ENCODE measurements around the gene EPHB1.

EPHB1 gene

DNA sequence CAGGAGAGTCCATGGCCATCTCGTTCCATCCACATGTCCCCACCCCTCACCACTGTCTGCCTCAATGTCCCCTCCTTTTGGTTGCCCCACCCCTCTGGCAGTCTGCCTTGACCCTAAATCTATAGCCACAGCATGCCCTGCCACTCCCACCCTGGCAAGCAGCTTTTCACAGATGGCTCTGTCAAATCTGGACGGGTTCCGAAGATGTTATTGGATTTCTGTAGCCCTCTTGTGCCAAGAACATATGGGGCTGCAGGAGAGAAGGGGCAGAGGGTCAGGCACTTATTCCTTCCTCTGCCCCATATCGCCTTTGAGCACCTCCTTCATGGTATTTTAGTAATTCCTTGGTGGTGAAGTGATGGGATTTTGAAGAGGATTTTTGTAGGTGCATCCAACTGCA, 57.1 kb downstream of the EPHB1 start:
- DNase-seq = no peak

DNA sequence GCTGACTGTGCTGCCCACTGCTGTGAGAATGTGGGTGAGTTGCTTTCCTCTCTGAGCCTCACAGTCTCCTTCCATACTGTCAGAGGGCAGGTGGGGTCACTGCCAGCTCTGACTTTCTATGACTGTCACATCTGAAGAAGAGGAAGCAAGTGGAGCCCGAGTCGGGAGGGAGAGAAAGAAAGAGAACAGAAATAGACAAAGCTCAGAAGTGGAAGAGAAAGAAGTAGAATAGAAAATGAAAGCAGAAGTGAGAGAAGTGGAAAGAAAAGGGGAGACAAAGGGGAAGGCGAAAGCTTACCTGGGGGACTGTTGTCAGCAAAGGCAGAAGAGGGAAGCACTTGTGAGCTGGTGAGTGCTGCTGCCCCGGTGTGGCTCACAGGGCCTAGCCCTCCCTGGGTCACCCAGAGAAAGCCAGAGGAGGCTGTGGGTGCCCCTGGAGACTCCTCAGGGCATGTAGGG, 57.9 kb downstream of the EPHB1 start:
- no peak for DNase-seq

DNA sequence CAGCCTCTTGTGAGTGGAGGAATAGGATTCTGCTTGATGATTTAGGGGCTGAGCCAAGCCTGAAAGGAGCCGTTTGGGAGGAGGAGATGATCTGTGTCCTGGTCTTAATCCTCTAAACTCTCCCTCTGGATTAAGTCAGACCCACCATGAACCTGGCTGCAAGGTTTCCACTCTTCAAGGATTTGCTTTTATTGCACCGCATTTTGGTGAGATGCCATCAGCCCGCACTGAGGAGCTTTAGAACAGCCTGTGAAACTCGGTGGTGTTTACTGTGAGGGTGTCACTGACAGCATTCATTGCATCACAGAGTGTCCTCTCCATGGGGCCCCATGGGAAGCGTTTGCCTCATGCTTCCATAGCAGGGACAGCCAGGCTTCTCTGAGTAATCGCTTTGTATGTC, 59.2 kb downstream of the EPHB1 start:
- DNase-seq = no peak

DNA sequence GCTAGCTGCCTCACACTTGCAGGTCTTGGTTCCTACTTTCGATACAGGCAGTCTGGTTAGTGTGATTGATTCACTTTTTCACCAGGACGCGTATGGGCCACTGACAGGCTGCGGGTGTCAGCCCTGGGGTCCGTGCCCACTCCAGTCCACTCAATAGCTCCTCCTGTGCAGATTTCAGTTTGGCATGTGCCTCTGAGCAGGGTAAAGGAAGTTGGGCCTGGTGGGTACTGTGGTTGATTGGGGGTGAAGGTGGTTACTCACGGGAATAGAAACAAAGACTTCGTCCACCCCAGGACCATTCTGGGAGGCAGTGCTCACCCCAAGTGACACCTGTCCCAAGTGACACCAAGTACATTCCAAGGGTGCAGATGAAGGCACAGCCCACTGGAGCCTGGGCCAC, 62.3 kb downstream of the EPHB1 start:
- DNase-seq = no peak

DNA sequence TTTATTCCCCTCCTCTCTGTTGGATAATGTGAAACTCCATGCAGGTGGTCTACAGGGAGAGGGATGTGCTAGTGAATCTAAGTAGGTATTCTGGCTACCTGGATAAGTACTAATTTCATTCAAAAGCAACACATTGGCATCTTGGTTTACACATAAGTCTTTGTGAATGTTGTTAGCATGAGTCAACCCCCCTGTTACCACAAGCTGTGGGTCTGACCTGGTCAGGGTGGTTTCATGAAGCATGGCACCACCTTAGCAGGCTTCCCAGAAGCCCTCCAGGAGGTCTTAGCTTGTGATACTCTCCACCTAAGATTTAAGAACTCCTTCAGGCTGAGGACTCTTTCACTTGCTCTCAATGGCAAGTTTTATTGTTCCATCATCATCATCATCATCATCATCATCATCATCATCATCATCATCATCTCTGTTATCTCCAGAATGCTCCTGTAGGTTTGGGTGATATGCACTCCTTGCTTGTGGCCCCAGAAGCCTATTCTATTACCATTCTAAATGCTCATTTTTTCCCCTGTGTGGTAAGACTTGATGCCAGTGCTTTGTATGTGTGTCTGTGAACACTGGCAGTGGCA, 62.8 kb downstream of the EPHB1 start:
- no peak for DNase-seq

DNA sequence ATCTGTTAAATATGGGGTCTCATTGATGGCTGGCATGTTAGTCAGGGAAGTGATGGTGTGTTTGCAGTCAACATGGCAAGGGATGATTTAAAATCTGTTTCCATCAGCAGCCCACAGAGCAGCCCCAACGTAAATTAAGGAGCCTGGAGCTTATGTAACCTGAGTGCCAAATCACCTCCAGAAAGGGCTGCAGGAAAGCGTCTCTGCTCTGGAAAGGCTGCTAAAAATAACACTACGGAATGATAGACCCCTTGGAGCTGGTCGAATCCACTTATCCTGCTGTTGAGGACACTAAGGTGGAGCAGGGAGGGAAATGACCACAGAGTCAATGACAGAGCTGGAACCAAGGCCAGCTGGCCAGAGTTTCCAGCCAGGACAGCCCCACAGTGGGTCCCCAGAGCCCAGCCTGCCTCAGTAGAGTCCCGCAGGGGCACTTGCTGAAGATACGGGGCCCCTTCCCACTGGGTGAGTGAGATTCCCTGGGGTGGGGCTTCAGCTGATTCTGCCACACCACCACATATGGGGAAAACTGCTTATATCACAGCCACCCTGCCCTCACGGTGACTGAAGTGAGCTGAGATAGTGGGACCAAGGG, 63.5 kb downstream of the EPHB1 start:
- no peak for DNase-seq

DNA sequence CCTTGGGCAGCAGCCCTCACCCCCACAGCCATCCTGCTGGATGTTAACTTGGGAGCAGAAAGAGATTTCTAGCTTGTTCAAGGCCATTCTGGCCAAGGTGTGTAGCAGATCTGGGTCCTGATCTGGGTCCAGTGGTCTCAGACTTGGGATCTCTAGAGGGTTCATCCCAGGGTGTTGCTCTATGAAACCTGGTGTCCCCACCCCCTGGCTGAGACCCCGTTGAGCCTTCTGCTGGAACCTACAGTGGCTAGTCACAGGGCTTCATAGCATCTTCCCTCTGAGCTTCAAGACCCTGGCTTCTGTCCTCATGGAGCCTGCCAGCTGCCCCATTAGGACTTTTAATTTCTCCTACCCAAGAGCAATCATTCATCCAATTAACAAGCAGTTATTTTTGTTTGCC, 64.3 kb downstream of the EPHB1 start:
- no peak for DNase-seq

DNA sequence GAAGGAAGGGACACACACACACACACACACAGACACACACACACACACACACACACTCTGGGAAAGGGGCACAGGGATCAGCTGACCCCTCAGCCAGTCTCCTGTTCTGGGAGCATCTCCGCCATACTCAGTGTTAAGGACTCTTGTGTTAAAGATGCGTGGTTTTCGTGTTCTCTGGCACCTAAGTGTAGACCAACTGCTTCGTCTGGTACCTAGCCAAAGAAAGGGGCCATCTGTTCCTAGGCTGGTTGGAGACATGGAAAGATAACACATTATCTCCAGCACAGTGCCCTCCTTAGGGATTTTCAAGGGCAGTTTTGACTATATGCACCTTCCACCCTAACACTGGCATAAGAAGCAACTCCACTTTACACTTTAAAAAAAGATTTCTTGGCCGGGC, 65.1 kb downstream of the EPHB1 start:
- no peak for DNase-seq

DNA sequence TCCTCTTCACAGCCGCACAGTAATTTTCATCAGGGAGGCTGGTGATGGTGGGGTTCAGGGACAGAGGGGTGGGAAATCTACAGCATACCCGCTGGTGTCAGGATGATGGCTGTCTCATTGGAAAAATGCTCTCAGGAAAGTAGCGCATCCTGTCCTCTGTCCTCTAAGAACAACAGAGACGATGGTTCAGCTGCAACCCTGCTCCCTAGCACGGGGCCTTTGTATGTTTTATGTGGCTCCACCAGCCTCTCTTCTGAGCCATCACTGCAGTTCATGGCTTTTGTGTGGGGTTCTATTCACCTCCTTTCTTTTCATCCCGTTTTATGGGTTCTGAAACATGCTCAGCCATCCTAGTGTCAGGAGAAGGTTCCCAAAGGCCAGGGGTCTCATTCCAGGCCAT, 68.9 kb downstream of the EPHB1 start:
- no peak for DNase-seq

DNA sequence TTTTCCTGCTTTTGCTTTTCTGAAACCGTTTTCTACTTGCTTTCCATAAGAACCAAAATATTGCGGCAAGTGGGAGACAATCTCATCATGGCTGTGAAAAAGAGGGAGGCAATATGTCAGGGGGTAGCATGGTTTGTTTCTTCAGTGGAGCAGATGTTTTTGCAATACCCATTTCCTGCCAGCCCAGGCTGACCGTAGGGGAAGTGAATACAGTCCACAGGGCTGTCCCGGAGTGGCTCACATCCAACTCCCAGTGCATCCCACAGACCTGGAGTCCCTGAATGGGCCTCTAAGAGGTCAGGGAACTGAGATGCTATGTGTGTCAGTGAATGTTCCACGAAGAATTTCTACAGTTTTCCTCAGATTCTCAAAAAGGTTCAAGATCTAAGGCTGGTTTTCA, 69.6 kb downstream of the EPHB1 start:
- no peak for DNase-seq

DNA sequence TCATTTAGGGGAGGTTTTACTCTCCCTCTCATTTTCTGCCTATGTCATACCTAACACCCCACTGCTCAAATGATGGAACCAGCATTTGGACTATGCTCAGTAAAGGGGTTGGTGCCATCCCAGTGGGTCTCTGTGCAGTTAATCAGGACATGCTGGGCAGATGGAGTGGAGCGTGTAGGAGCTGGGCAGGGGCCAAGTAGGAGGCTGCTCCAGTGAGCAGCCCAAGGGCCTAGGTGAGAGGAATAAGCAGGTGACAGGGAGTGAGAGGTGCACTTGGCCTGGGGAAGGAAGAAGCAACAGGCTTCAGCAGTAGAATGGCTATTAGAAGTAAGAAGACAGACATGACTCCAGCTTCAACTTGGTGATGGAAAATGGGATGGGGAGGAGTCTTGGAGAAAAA, 72.2 kb downstream of the EPHB1 start:
- DNase-seq = no peak

DNA sequence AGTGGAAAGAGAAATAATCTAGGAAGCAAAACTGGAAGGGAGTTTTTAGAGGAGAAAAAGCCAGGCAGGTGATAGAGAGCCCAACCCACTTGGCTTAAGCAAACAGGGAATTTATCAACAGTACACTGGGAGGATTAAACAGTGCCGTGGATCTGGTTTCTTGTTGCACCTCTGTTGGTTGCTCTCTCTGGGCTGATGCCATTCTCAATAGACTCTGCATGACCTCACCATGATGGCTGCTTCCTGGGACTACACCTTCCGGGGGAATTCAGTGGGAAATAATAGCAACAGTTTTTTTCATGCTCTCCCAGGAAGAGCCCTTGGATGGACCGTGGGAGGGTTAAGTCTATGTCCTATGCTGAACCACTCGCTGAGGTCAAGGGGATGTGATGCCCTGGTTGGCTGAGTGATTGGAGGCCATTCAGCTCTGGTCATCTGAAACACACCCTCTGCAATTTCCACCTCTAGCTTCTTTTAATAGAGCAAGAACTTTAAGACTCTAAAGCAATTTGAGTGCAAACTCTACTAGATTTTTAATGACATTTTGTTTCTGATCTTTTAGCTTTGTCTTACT, 74.2 kb downstream of the EPHB1 start:
- DNase-seq = no peak

DNA sequence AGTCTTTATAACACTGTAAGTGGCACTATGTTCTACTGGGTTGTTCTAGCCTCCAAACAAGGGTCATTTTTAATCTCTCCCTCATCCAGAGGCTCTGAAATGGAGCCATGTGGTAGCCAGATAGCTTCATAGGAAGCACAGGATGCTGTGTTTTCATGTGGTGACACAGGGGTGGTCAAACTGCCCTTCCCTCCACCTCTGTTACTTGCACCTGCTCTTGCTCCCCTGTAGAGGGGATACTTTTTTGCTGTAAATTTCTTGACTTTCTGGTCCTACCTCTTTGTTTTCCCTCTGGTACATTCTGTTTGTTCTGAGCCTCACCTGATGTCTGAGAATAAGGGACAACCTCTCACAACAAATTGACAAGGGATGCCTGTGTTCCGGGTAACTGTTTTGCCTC, 76.8 kb downstream of the EPHB1 start:
- DNase-seq = no peak

DNA sequence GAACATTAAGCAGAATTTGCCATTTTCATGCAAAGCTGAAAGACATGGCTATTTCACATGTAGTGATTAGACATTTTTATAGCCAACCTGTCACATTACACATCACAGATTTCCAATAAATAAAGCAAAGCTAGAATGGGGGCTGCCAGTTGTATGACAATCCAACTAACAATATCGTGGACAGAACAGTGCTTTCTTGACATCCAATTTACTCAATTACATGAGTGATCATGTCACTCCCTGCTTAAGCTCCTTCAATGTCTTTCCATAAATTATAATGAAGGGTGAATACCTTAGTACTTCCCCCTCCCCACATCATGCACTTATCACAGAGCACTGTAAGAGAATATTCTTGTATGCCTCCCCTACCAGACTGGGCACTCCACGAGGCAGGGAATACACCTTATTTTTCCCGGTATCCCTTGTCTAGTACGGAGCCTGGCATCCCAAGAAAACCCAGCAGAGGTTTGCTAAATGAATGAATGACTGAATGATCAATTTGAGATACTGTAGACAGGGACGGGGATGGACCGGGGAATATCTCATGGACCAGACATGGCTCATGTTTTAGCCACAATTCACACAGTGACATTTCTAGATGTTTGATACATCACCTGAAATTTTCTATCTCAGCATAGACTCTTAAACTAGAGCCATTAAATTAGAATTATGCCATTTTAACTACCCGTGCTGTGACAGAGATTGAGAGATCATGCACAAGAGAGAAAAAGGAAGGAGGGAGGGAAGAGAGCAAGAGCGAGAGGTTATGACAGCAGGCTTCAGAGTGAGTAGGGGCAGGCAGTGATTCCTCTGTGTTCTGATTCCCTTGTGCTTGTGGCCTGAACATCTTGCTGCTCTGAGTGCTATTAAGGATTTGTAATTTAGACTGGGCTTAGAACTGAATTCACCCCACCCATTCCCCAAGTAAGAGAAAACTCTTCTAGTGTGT, 77.7 kb downstream of the EPHB1 start:
- no peak for DNase-seq

DNA sequence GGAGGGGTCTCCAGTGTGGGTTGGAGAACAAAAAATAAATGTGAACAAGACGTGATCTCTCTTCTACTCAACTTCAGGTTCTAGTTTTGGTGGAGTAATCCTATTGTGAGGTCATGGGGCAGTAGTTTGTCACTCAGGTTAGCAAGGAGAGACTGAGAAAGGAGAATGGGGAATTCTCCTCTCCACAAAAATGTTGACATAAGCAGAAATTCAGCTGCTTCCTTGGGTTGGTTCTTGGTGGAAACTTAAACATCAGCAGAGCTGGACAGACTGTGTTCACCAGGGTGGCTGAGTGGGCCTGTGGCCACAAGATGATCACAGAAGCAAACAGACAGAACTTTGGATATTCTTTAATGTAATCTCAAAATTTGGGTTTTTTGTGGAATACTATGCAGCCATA, 78.7 kb downstream of the EPHB1 start:
- DNase-seq = no peak

DNA sequence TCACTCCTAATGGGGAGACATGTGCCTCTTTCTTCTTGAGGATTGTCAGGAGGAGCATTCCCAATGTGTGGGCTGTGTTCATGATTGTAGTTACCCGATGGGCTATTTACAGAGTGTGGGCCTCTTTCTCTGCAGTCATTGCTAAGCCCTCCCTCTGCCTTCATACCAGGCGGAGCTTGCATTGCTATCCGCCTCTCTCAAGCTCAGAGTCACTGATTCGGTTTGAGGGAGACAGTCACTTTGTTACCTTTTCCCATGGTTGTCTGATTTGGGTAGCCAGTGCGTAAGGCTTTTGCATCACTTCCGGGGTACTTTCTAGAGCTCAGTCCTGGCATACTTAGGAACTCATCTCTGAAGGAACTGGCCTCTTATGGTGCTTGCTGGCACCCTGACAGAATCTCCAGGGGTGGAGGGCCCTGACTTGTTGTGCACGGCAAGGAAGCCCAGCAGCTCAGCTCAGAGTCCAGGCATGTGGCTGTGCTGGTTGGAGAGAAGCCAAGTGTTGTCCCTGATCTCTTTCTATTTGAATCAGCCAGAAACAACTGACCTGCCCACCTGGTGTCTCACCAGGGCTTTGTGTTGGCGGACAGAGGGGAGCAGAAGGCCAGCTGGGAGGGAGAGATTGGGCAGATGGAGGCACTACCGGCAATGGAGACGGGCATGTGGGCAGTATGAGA, 79.8 kb downstream of the EPHB1 start:
- no peak for DNase-seq

DNA sequence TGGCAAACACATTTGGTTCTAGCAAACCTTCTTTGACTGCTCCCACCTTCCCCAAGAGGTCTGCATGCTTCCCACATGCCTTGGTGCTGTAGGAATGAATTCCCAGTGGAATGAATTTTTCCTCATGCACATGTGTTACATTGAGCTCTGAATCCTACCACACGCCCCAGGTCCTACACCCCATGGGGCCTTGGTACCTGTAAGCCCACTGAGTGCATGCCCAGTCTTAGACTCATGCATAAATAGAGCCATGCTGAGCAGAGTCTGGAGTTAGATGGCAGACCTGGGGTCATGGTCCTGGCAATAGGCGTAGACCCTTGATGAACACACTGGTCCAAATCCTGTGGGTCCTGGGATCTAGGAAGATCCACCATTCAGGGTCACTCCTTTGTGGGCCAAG, 81.8 kb downstream of the EPHB1 start:
- no peak for DNase-seq

DNA sequence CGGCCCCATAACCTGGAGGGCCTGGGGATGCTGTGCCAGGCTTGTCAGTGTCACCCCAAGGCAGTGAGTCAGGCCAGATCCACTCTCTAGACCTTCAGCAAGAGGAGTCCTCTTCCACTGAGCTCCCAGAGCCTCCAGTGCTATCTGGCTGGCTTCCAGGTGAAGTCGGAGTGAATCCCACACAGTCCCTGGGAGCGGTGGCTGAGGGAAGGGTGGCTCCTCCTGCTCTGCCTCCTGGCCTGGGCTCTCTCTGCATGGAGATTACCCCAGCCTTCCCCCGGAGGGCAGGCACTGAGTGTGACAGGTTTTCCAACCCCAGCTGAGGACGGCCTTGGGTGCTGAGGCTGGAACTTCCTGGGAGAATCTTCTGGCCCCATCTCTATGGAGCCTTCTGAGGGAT, 82.7 kb downstream of the EPHB1 start:
- DNase-seq = no peak

DNA sequence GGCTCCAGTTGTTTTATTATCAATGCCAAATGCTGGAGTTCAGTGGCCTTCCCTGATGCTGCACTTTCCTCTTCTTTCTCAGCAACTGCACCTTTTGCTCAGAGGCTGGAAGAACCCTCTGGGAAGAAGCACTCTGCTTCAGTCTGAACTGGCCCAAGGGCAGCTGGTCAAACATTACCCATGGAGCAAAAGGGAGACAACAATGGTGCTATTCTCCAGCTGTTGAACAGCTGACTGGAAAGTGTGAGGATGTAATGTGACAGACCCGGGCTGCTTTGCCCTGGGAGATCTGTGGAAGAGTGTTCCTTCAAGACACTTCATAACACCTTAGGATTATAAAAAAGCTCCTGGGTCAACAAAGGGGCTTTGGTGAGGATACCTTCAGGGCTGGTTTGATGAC, 84.9 kb downstream of the EPHB1 start:
- DNase-seq = peak; percentile 28

DNA sequence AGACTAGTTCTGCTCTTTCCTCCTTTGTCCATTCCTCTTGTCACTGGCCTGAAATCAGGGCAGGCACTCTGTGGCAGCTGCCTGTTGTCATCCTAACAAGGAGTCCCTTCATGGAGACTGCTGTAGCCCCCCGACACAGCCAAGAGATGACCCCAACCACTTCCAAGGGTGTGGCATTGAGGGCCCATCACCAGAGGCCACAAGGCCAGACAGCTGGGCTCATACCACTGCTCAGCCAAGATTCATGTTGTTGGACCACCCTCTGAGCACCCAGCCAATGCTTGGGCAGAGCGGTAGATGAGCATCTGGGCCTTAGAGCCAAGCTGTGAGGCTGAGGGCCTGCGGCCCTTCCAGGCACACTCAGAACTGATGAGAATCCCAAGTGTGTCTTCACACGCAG, 85.4 kb downstream of the EPHB1 start:
- no peak for DNase-seq

DNA sequence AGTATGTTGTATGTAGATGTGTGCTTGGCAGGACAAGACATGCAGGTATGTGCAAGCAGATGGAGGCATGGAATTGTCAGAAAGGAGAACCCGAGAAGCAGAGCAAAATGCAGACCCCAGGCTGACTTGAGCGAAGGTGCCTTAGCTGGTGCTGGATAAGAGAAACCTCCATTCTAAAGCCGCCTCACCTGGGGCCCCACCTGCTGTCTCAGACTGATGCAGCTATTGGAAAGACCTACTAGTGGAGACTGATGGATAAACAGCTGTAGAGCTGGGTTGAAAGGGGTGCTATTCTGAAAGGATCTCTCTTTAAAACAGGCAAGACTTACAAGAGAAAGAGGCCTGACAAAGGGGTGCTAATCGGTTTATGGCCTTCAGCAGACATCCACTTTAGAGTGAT, 86.2 kb downstream of the EPHB1 start:
- no peak for DNase-seq

DNA sequence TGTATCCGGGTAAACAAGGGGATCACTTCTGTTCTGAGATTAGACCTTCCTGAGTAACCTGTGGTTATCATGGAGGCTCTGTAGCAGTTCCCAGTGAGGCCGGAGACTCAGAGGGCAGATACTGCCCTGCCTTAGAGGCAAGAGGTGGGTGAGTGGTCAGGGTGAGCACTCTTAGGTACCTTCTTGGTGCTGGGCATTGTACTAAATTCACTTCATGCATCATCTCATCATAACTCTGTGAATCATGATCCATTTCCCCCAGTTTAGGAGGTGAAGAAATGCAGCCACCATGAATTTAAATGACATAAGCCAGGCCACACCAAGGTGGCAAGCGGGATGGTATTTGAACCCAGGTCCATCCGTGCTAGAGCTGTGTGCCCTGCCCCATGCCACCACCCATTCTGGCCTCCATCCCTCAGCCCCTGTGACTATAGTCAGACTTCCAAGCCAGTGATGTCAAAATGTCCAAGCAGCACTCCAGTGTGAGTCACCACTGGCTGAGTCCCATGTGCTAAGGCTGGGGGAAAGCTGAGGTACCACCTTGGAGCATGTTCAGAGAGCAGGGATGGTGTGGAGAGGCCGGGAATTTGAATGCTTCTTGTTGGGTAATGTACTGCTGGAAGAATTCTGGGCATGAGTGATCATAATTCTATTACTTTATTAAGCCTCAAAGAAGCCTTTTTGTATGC, 88.8 kb downstream of the EPHB1 start:
- no peak for DNase-seq
